Dendritic cell treated with granulocyte-macrophage colony-stimulating factor and Interleukin-4, amounts not matched to agents 40 ng/mL and 50 ng/mL, for 4 days (primary cell): Measurements from ENCODE around the gene ARPP21.
"Not testable (repeated sequence)": the region's sequence is repeated elsewhere in the genome, so short reads cannot be mapped to it uniquely, and the experiment has no call there.

Source experiments
- H3K27ac Mint-ChIP-seq: one replicate; pipeline ENCODE4 v1.8.0; 2022; ENCODE audit warnings: mild to moderate bottlenecking, mixed read lengths
- H3K27me3 Mint-ChIP-seq: one replicate; pipeline ENCODE4 v1.8.0; 2022; ENCODE audit warnings: mild to moderate bottlenecking, mixed read lengths
- H3K36me3 Mint-ChIP-seq: one replicate; pipeline ENCODE4 v1.8.0; 2022; ENCODE audit warnings: low read depth, mixed read lengths
- H3K4me1 Mint-ChIP-seq: one replicate; pipeline ENCODE4 v1.8.0; 2022; ENCODE audit warnings: low read depth, mixed read lengths
- H3K4me3 Mint-ChIP-seq: one replicate; pipeline ENCODE4 v1.8.0; 2022; ENCODE audit warnings: mild to moderate bottlenecking, moderate library complexity, mixed read lengths
- H3K9me3 Mint-ChIP-seq: one replicate; pipeline ENCODE4 v1.8.0; 2022; ENCODE audit warnings: mixed read lengths
- intact Hi-C: fragments of 100-400 bp; cut with micrococcal nuclease; formaldehyde crosslinking; loops from one replicate; pipeline ENCODE4 v1.15.0; 2022

The ARPP21 gene

DNA sequence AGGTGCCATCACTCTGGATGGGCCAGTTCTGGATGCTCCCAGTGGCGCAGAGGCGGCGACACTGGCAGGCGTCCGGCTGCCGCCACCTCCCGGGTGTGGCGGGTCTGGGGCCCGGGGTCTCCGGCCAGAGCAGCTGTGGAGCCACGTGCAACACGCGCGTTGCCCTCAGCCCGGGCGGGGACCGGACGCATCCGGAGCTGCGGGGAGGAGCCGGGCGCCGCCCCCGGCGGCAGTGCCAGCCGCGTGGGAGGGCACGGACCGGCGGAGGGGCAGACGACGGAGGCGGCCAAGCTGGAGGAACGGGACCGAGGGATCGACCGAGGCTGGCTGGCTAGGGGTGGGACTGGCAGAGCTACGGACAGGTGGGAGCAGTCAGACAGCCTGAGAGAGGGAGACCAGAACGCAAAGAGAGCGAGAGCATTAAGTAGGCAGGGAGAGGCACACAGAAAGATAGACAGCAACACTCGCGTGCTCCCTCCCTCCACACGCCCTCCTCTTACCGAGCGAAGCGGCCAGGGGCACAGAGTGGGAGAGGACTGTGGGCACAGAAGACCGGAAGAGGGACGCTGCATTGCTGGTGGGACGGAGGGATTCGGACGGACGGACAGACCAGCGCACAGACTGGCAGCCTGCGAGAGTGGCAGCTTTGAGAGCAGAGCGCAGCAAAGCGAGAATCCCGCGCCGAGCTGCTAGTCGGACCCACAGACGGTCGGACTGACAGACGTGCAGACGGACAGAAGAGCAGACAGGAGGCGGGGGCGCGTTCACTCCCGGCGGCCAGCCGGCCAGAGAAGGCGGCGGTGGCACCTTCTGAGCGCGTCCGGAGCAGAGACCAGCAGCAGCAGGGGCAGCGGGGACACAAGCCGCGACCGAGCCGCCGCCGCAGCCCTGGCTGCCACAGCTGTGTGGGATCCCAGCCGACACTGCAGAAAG, at the start of gene ARPP21:
ARPP21 (plus strand) TSS at position 272 of the 933 bp plus-strand sequence. CDS start 42,227 bp downstream, outside the sequence.
- Mint-ChIP-seq H3K4me1 (peaks cover 8% of the 10 kb centered on the region), H3K27me3 (peaks cover 38% of the 10 kb centered on the region), H3K27ac (no peak within 1 kb of the TSS), H3K36me3 (no peaks in the 10 kb centered on the region), H3K9me3 (no peaks in the 10 kb centered on the region), H3K4me3 (peak within 1 kb of the TSS; percentile 59)
- intact Hi-C loops, result no loop called here

DNA sequence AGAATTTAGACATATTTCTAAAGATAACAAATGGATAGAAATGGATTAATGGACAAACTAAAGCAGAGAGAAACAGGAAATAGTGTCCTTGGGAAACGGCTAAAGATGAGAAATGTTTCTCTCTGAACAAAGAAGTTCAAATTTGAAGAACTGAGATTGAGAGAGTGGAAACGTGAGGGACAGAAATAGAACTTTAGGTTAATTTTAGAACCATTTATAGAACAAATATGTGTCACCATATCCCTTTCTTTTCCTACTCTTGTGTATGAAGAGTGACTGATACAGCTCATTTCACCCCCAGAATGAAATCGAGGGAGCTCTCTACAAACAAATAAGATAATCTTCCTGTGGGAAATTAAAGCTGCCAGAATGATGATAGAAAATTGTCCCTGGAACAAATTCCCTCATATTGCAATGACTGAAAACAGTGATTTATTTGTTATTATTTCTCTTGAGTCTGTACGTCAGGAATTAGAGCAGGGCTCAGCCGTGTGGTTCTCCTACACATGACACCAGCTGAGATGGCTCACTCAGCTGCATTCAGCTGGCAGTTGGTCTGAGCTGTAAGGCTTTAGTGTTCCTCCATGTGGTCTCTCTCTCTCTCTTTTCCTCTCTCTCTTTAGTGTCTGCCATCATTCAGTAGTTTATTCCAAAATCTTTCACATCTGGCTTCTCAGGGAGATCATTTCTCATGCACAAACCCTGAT, 46.6 kb upstream of the ARPP21 start:
- Mint-ChIP-seq H3K9me3 (peaks cover 9% of the 10 kb centered on the region), H3K4me1 (no peaks in the 10 kb centered on the region), H3K4me3 (no peak overlapping the region), H3K36me3 (no peaks in the 10 kb centered on the region), H3K27me3 (no peaks in the 10 kb centered on the region), H3K27ac (no peak overlapping the region)
- intact Hi-C loops, result no loop called here

DNA sequence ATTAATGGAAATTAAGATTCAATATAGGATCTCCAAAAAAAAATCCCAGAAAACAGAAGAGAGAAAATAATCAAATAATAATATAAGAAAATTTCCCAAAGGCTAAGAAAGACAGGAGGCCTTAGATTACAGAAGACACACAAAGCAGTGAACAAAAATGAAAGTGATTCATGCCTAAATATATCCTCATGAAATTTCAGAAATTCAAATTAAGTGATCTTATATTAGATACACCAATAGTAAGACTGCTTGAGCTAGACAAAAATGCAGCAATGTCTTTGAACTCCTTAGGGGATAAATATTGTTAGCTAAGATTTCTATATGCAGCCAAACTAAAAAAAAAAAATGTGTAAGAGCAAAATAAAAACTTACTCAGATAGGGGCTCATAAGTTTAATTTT, 44.6 kb upstream of the ARPP21 start:
- no peaks in the 10 kb centered on the region for H3K36me3 Mint-ChIP-seq
- H3K27ac Mint-ChIP-seq, result no peak overlapping the region
- H3K4me1 Mint-ChIP-seq, result no peaks in the 10 kb centered on the region
- peaks cover 9% of the 10 kb centered on the region for H3K9me3 Mint-ChIP-seq
- no peaks in the 10 kb centered on the region for H3K27me3 Mint-ChIP-seq
- intact Hi-C loops, result no loop called here
- no peak overlapping the region for H3K4me3 Mint-ChIP-seq

DNA sequence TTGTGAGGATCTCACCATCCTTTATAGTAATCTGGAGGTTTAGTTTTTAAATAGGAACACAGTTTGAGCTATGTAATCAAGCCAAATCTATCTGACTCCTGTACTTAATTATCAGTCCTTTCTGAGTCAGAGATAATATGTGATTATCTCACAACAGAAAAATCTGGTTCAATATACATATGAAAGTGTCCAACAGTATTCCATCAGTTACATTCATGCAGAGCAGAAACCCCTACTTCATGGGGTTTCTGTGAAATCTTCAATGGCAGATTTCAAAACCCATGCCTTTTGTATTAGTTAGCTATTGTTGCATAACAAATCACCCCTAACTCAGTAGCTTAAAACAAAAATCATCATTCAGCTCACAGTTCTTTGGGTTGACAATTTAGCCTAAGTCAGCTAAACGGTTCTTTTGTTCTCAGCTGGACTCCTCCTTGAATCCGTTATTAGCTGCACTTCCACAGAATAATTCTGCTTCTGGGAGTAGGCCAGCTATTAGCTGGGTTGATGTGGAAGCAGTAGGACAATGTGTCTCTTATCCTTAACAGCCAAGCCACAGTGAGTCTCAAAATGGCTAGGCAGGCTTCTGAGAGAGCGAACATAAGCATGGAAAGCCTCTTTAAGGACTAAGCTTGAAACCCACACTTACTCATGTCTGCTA, 42.9 kb upstream of the ARPP21 start:
- H3K36me3 Mint-ChIP-seq, result no peaks in the 10 kb centered on the region
- no peak overlapping the region for H3K4me3 Mint-ChIP-seq
- no peak overlapping the region for H3K27ac Mint-ChIP-seq
- H3K4me1 Mint-ChIP-seq, result no peaks in the 10 kb centered on the region
- H3K27me3 Mint-ChIP-seq, result no peaks in the 10 kb centered on the region
- peaks cover 9% of the 10 kb centered on the region for H3K9me3 Mint-ChIP-seq
- intact Hi-C loops, result no loop called here

DNA sequence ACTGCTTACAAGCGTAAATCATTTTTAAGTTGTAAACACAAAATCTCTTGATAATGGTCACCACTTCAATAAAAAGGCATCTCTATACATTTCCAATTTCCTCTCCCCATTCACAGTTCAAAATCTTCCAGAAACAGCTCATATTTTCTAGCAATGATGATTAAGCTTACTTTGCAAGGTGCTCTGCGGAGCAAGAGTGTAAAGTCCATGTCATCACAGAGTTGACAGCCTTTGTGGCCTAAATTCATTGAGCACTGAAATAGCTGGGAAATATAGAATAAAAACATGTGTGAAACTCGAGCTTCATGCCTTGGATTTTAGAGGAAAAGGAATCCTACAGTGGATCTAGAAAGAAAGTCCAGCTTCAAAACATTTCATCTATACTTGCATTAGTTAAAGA, 41.8 kb upstream of the ARPP21 start:
- Mint-ChIP-seq H3K27me3 (no peaks in the 10 kb centered on the region), H3K4me3 (no peak overlapping the region), H3K27ac (no peak overlapping the region), H3K9me3 (peaks cover 18% of the 10 kb centered on the region), H3K4me1 (no peaks in the 10 kb centered on the region), H3K36me3 (no peaks in the 10 kb centered on the region)
- intact Hi-C loops, result no loop called here

DNA sequence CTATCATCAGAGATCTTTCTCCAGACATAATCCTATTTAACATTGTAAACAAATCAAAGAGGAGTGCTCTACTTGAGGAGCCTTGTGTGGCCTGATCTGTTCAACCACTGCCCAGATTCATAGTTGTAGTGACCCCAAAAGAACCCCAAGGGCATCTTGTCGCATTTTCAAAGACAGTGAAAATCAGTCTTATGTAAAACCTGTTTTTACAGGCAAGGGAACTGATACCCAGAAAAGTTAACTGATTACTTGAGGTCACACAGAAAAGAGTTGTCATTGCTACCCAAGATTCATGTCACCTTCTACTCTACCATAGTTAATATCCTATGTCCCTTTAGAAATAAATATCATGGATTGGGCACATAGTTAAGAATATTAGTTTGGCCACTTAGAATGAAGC, 40.5 kb upstream of the ARPP21 start:
- no peak overlapping the region for H3K27ac Mint-ChIP-seq

DNA sequence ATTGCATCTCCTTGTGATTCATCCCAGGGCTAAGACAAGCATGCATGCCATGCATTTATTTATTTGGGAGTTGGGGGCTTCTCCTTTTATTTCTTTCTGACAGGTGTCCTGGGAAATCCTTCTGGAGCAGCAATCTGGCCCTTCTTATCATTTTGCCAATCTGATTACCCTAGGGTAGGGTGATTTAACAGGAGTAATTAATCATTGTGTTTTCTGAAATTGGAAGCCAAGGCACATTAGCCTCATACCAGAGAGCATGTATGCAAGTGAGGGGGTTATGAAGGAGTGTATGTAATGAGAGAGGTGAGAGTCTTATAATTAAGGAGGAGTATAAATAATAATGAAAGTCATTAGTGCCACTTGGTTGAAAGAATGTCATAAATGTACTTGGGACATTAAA, 37.4 kb upstream of the ARPP21 start:
- H3K27ac Mint-ChIP-seq, result no peak overlapping the region
- peaks cover 11% of the 10 kb centered on the region for H3K9me3 Mint-ChIP-seq
- intact Hi-C loops, result no loop called here
- H3K4me1 Mint-ChIP-seq, result no peaks in the 10 kb centered on the region
- H3K27me3 Mint-ChIP-seq, result no peaks in the 10 kb centered on the region
- no peak overlapping the region for H3K4me3 Mint-ChIP-seq
- H3K36me3 Mint-ChIP-seq, result no peaks in the 10 kb centered on the region

More for the DNA sequence above, 40.5 kb upstream of the ARPP21 start:
- H3K36me3 Mint-ChIP-seq, result no peaks in the 10 kb centered on the region
- no peaks in the 10 kb centered on the region for H3K4me1 Mint-ChIP-seq
- peaks cover 11% of the 10 kb centered on the region for H3K9me3 Mint-ChIP-seq
- no peaks in the 10 kb centered on the region for H3K27me3 Mint-ChIP-seq
- intact Hi-C loops, result no loop called here
- H3K4me3 Mint-ChIP-seq, result no peak overlapping the region

DNA sequence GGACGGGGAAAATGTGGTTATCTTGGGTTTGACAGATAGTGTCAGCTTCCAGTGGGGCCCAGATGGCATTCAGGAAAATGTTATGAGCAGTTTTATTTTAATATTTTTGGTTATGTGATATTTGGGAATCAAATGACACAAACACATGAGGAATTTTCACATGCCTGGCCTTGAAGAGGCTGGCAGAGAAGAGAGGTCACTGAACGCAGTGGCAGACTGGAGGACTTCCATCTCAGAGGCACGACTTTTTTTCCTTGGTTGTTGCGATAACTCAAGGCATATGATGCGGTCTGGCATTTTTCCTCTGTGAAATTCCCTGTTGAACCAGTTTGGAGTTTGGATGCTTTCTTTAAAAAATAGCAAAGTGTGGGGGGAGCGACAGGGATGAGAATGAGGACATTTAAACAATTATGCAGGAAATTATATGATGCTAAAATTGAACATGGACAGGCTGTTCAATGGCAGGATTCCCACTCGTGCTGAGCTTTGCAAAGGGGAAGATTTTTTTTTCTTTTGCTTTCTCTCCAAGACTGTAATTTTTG, 36.9 kb upstream of the ARPP21 start:
- intact Hi-C loops, result no loop called here
- H3K4me3 Mint-ChIP-seq, result no peak overlapping the region
- H3K4me1 Mint-ChIP-seq, result no peaks in the 10 kb centered on the region
- H3K36me3 Mint-ChIP-seq, result no peaks in the 10 kb centered on the region
- H3K9me3 Mint-ChIP-seq, result peaks cover 11% of the 10 kb centered on the region
- H3K27me3 Mint-ChIP-seq, result no peaks in the 10 kb centered on the region
- H3K27ac Mint-ChIP-seq, result no peak overlapping the region

DNA sequence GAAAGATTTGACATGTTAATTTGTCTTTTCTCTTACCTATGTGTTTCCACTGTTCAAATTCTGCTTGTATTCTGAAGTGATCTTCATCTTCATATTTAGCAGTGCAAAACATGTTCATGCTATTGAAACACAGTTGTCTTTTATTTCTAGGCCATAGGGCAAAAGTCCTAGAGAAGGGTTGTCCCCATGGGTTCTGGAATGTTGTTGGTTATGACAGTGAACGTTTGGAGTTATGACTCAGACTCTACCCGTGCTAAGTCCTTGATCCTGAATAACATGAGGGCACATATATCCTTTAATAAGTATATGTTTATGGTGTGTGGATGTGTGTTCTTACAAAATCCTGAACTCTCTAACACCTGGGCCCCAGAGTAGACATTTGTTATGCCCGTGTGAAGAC, 23.0 kb upstream of the ARPP21 start:
- Mint-ChIP-seq H3K4me1 (no peaks in the 10 kb centered on the region), H3K9me3 (peaks cover 13% of the 10 kb centered on the region), H3K36me3 (no peaks in the 10 kb centered on the region), H3K4me3 (no peak overlapping the region), H3K27ac (no peak overlapping the region), H3K27me3 (no peaks in the 10 kb centered on the region)
- intact Hi-C loops, result no loop called here

DNA sequence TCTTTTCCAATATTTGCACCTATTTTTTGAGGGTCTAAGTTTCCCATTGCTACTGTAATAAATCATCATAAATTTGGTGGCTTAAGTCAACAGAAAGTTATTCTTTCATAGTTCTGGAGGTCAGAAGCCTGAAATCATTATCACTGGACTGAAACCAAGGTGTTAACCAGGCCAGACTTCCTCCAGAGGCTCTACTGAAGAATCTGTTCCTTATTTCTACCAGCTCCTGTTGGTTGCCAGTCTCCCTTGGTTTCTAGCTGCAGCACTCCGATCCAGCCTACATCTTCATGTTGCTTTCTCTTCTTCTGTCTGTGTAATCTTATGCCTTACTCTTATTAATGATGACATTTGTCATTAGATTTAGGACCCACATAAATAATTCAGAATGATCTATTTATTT, 22.0 kb upstream of the ARPP21 start:
- Mint-ChIP-seq H3K36me3 (no peaks in the 10 kb centered on the region), H3K9me3 (peaks cover 8% of the 10 kb centered on the region), H3K27me3 (no peaks in the 10 kb centered on the region), H3K27ac (no peak overlapping the region), H3K4me3 (no peak overlapping the region), H3K4me1 (no peaks in the 10 kb centered on the region)
- intact Hi-C loops, result no loop called here

DNA sequence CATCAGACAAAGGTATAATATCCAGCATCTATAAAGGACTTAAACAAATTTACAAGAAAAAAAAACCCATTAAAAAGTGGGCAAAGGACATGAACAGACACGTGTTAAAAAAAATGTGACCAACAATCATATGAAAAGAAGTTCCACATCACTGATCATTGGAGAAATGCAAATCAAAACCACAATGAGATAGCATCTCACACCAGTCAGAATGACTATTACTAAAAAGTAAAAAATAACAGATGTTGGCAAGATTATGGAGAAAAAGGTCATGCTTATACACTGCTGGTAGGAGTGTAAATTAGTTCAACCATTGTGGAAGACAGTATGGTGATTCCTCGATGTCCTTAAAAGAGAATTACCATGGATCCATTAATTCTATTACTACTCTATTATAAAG, 19.1 kb upstream of the ARPP21 start:
- H3K27me3 Mint-ChIP-seq, intact Hi-C loops, H3K4me1 Mint-ChIP-seq, H3K9me3 Mint-ChIP-seq, H3K36me3 Mint-ChIP-seq, H3K27ac Mint-ChIP-seq, H3K4me3 Mint-ChIP-seq: not testable (repeated sequence)

DNA sequence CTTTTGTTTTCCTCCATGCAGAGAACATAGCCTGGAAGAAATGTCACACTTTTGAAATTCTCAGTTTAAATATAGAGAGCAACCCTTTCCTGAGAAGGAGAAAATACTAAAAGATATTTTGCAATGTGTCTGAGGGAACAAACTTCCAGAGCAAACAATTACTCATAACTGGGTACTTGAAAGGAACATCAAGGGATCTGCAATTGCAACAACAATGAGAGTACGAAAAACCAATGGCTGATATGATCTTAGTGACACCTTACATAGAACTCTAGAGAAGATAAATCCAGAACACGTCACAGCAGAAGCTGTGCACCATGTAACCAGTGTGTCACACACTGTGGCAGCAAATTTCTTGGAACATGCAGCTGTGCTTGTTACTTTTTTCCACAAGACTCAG, 14.6 kb upstream of the ARPP21 start:
- intact Hi-C loops, result no loop called here
- no peak overlapping the region for H3K4me3 Mint-ChIP-seq
- no peak overlapping the region for H3K27ac Mint-ChIP-seq
- H3K9me3 Mint-ChIP-seq, result no peaks in the 10 kb centered on the region
- H3K36me3 Mint-ChIP-seq, result no peaks in the 10 kb centered on the region
- no peaks in the 10 kb centered on the region for H3K27me3 Mint-ChIP-seq
- H3K4me1 Mint-ChIP-seq, result no peaks in the 10 kb centered on the region

DNA sequence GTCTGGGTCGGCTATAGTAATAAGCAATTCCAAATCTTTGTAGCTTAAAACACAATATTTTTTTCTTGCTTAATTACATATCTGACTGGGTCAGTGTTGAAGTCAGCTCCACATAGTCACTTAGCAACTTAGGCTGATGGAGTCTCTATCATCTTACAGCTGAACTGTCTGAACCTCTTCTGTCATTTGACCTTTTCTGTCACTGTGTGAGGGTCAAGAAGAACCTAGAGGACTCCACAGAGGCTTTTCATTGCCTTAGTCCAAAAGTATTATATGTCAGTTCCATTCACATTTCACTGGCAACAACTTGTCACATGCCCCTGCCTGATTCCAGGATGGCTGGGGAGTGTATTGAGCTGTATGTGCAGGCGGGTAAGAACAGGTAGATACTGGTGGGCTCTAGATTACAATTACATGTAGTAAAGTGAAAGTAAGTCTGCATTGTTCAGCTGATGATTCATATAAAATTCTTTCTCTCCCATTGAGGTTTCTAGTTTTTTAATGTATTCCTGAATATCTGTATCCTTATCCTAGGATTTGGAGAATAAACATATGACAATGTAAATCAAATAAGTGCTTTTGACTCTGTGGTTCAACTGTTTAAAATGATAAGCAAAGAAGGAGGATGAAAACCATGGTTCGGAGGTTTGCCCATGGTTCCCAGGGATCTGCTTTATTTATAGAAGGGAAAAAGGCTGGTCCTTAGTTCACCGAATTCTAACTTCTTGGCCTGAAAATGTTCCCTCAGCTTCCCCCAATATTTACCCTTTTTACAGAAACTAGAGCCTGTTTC, 5.8 kb upstream of the ARPP21 start:
- H3K27me3 Mint-ChIP-seq, result peaks cover 10% of the 10 kb centered on the region
- H3K36me3 Mint-ChIP-seq, result no peaks in the 10 kb centered on the region
- no peaks in the 10 kb centered on the region for H3K4me1 Mint-ChIP-seq
- H3K4me3 Mint-ChIP-seq, result no peak overlapping the region
- no peaks in the 10 kb centered on the region for H3K9me3 Mint-ChIP-seq
- intact Hi-C loops, result no loop called here
- H3K27ac Mint-ChIP-seq, result no peak overlapping the region
